ENCODE measurements around the gene PODN.

PODN gene

GRCh38 chr1:53087332-53088285 lies 25.6 kb downstream of the PODN start:
- Histone ChIP-seq H3K36me3 (ENCODE audit: control insufficient read depth, insufficient read depth, low read length) (no peaks in the 10 kb centered on the region), H3K4me3 (ENCODE audit: low read depth, low read length) (no peak overlapping the region), H3K27me3 (ENCODE audit: control insufficient read depth, insufficient read depth, low read length) (no peaks in the 10 kb centered on the region), H3K4me1 (ENCODE audit: control insufficient read depth, insufficient read depth, low read length) (no peaks in the 10 kb centered on the region), H3K9ac (ENCODE audit: low read depth, low read length) (no peak overlapping the region), H3K9me3 (ENCODE audit: control insufficient read depth, insufficient read depth, low read length) (no peaks in the 10 kb centered on the region)

- no peak overlapping the region for H3K9ac ChIP-seq (ENCODE audit: low read depth, low read length)
- no peak overlapping the region for H3K4me3 ChIP-seq (ENCODE audit: low read depth, low read length)
- H3K4me1 ChIP-seq (ENCODE audit: control insufficient read depth, insufficient read depth, low read length), result no peaks in the 10 kb centered on the region
- no peaks in the 10 kb centered on the region for H3K27me3 ChIP-seq (ENCODE audit: control insufficient read depth, insufficient read depth, low read length)
- H3K9me3 ChIP-seq (ENCODE audit: control insufficient read depth, insufficient read depth, low read length), result no peaks in the 10 kb centered on the region
- H3K36me3 ChIP-seq (ENCODE audit: control insufficient read depth, insufficient read depth, low read length), result no peaks in the 10 kb centered on the region
These were observed 26.7 kb downstream of the PODN start for GRCh38 chr1:53088616-53089300.

DNA sequence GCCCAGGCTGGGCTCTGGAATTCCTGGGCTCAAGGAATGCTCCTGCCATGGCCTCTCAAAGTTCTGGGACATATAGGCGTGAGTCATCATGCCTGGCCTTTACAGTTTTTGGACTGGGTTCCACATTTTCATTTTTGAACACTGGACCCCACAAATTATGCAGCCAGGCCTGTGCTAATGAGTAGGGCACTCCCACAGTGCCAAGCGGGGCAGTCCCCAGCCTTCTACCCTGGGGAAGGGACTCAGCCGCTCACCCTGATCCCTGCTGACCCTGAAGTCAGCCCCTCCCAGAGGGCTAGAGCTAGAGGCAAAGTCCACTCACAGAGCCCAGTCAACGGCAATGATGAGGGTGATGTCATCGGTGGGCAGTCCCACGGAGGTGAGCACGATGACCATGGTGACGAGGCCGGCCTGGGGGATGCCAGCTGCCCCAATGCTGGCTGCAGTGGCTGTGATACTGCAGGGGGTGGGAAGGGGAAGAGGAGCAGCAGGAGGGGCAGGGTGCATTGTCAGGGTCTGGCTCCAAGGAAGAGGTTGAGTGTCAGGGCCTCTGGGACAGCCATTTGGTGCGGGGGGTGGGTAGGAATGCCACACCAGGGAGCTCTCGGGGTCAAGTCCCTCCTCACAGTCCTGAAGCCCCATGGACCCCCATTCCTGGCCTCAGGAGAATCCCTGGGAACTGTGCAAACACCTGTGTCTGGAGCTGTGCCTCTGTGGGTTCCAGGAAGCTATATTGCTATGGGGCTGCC lies 27.6 kb downstream of the PODN start:
- Histone ChIP-seq H3K4me1 (ENCODE audit: control insufficient read depth, insufficient read depth, low read length) (no peaks in the 10 kb centered on the region), H3K9me3 (ENCODE audit: control insufficient read depth, insufficient read depth, low read length) (no peaks in the 10 kb centered on the region), H3K27me3 (ENCODE audit: control insufficient read depth, insufficient read depth, low read length) (no peaks in the 10 kb centered on the region), H3K9ac (ENCODE audit: low read depth, low read length) (no peak overlapping the region), H3K36me3 (ENCODE audit: control insufficient read depth, insufficient read depth, low read length) (no peaks in the 10 kb centered on the region), H3K4me3 (ENCODE audit: low read depth, low read length) (no peak overlapping the region)

- no peaks in the 10 kb centered on the region for H3K36me3 ChIP-seq (ENCODE audit: control insufficient read depth, insufficient read depth, low read length)
- no peaks in the 10 kb centered on the region for H3K9me3 ChIP-seq (ENCODE audit: control insufficient read depth, insufficient read depth, low read length)
These were observed 28.5 kb downstream of the PODN start for GRCh38 chr1:53090227-53091147.

GRCh38 chr1:53091841-53092645 lies 30.0 kb downstream of the PODN start:
- Histone ChIP-seq H3K9me3 (ENCODE audit: control insufficient read depth, insufficient read depth, low read length) (no peaks in the 10 kb centered on the region), H3K9ac (ENCODE audit: low read depth, low read length) (no peak overlapping the region), H3K4me3 (ENCODE audit: low read depth, low read length) (no peak overlapping the region), H3K27me3 (ENCODE audit: control insufficient read depth, insufficient read depth, low read length) (no peaks in the 10 kb centered on the region), H3K4me1 (ENCODE audit: control insufficient read depth, insufficient read depth, low read length) (no peaks in the 10 kb centered on the region), H3K36me3 (ENCODE audit: control insufficient read depth, insufficient read depth, low read length) (no peaks in the 10 kb centered on the region)

More at GRCh38 chr1:53090227-53091147, 28.5 kb downstream of the PODN start:
- no peak overlapping the region for H3K9ac ChIP-seq (ENCODE audit: low read depth, low read length)
- H3K4me3 ChIP-seq (ENCODE audit: low read depth, low read length), result no peak overlapping the region
- H3K27me3 ChIP-seq (ENCODE audit: control insufficient read depth, insufficient read depth, low read length), result no peaks in the 10 kb centered on the region
- H3K4me1 ChIP-seq (ENCODE audit: control insufficient read depth, insufficient read depth, low read length), result no peaks in the 10 kb centered on the region

GRCh38 chr1:53092659-53093450 lies 30.8 kb downstream of the PODN start:
- Histone ChIP-seq H3K9me3 (ENCODE audit: control insufficient read depth, insufficient read depth, low read length) (no peaks in the 10 kb centered on the region), H3K4me3 (ENCODE audit: low read depth, low read length) (no peak overlapping the region), H3K36me3 (ENCODE audit: control insufficient read depth, insufficient read depth, low read length) (no peaks in the 10 kb centered on the region), H3K9ac (ENCODE audit: low read depth, low read length) (no peak overlapping the region), H3K4me1 (ENCODE audit: control insufficient read depth, insufficient read depth, low read length) (no peaks in the 10 kb centered on the region), H3K27me3 (ENCODE audit: control insufficient read depth, insufficient read depth, low read length) (no peaks in the 10 kb centered on the region)

GRCh38 chr1:53093451-53093754 lies 31.4 kb downstream of the PODN start:
- Histone ChIP-seq H3K36me3 (ENCODE audit: control insufficient read depth, insufficient read depth, low read length) (no peaks in the 10 kb centered on the region), H3K4me1 (ENCODE audit: control insufficient read depth, insufficient read depth, low read length) (no peaks in the 10 kb centered on the region), H3K27me3 (ENCODE audit: control insufficient read depth, insufficient read depth, low read length) (no peaks in the 10 kb centered on the region), H3K9me3 (ENCODE audit: control insufficient read depth, insufficient read depth, low read length) (no peaks in the 10 kb centered on the region), H3K4me3 (ENCODE audit: low read depth, low read length) (no peak overlapping the region), H3K9ac (ENCODE audit: low read depth, low read length) (no peak overlapping the region)

GRCh38 chr1:53093778-53094532 lies 31.9 kb downstream of the PODN start:
- Histone ChIP-seq H3K4me3 (ENCODE audit: low read depth, low read length) (no peak overlapping the region), H3K27me3 (ENCODE audit: control insufficient read depth, insufficient read depth, low read length) (no peaks in the 10 kb centered on the region), H3K9me3 (ENCODE audit: control insufficient read depth, insufficient read depth, low read length) (no peaks in the 10 kb centered on the region), H3K4me1 (ENCODE audit: control insufficient read depth, insufficient read depth, low read length) (no peaks in the 10 kb centered on the region), H3K9ac (ENCODE audit: low read depth, low read length) (no peak overlapping the region), H3K36me3 (ENCODE audit: control insufficient read depth, insufficient read depth, low read length) (no peaks in the 10 kb centered on the region)

DNA sequence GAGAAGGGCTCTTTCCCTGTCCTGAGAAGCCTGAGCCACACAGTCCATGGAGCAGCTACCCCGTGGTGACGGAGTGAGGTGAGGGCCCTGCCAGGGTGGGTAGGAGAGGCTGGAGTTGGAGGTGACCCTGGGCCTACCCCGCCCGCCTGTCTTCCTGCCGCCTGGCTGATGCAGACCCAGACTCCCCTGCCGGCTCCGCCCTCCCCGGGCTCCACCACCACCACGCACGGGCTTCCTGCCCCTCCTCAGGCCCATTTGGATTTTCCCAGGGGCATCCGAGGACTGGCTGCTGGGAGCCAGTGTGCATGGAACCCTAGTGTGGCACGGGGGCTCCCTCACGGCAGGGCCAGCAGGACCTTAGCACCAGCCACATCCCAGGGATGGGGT lies 32.5 kb downstream of the PODN start:
- no peaks in the 10 kb centered on the region for H3K9me3 ChIP-seq (ENCODE audit: control insufficient read depth, insufficient read depth, low read length)
- no peak overlapping the region for H3K4me3 ChIP-seq (ENCODE audit: low read depth, low read length)
- no peaks in the 10 kb centered on the region for H3K27me3 ChIP-seq (ENCODE audit: control insufficient read depth, insufficient read depth, low read length)
- H3K9ac ChIP-seq (ENCODE audit: low read depth, low read length), result no peak overlapping the region
- no peaks in the 10 kb centered on the region for H3K36me3 ChIP-seq (ENCODE audit: control insufficient read depth, insufficient read depth, low read length)
- no peaks in the 10 kb centered on the region for H3K4me1 ChIP-seq (ENCODE audit: control insufficient read depth, insufficient read depth, low read length)

All from iPS-15b (cell line).